Karpas-422 (cell line): ENCODE measurements around the gene PIK3R1. TPM values are rescaled to one million over a fixed set of nuclear protein-coding genes. Genes with fewer than 3 reads are reported as not detected.

Experiments
- DNase-seq: peaks from one replicate; pipeline ENCODE4 v3.0.0-alpha.2; 2015
- H2AFZ ChIP-seq: fragments of 200-600 bp; sonication (generic); 2 replicates; pipeline ENCODE4 v1.6.1; 2014; ENCODE audit warnings: antibody characterized with exemption, low read length, mixed read lengths
- H3K27ac ChIP-seq: fragments of 200-600 bp; sonication (generic); 2 replicates; pipeline ENCODE4 v1.5.1; 2014; ENCODE audit warnings: mild to moderate bottlenecking, low read length, moderate library complexity
- H3K27me3 ChIP-seq: fragments of 200-600 bp; sonication (generic); 2 replicates; pipeline ENCODE4 v1.6.1; 2014; ENCODE audit warnings: low read length, mixed read lengths
- H3K36me3 ChIP-seq: fragments of 200-600 bp; sonication (generic); 2 replicates; pipeline ENCODE4 v1.6.1; 2014; ENCODE audit warnings: low read length, mixed read lengths; ENCODE audit not compliant: insufficient read depth
- H3K4me1 ChIP-seq: fragments of 200-600 bp; sonication (generic); 2 replicates; pipeline ENCODE4 v1.6.1; 2014; ENCODE audit warnings: mild to moderate bottlenecking, low read length, mixed read lengths
- H3K4me2 ChIP-seq: fragments of 200-600 bp; sonication (generic); 2 replicates; pipeline ENCODE4 v1.6.1; 2014; ENCODE audit warnings: low read length, low read depth, mild to moderate bottlenecking; ENCODE audit not compliant: poor library complexity, severe bottlenecking
- H3K4me3 ChIP-seq: fragments of 200-600 bp; sonication (generic); 2 replicates; pipeline ENCODE4 v1.5.1; 2014; ENCODE audit warnings: mild to moderate bottlenecking, antibody characterized with exemption, low read length, mixed read lengths
- H3K79me2 ChIP-seq: fragments of 200-600 bp; sonication (generic); 2 replicates; pipeline ENCODE4 v1.6.1; 2014; ENCODE audit warnings: mild to moderate bottlenecking, low read length, mixed read lengths
- H3K9ac ChIP-seq: fragments of 200-600 bp; sonication (generic); 2 replicates; pipeline ENCODE4 v1.6.0; 2014; ENCODE audit warnings: low read length
- H3K9me2 ChIP-seq: fragments of 200-600 bp; sonication (generic), shearing (Covaris generic); replicated peaks from 2 replicates; pipeline ENCODE4 v1.6.0; 2014; ENCODE audit warnings: mild to moderate bottlenecking, low read length, moderate library complexity; ENCODE audit not compliant: insufficient read depth
- H3K9me3 ChIP-seq: fragments of 300-700, 200-600 bp; sonication (generic); 2 replicates; pipeline ENCODE4 v1.6.1; 2014; ENCODE audit warnings: low read length, mixed read lengths
- H4K20me1 ChIP-seq: fragments of 200-600 bp; sonication (generic); 2 replicates; pipeline ENCODE4 v1.6.1; 2014; ENCODE audit warnings: mild to moderate bottlenecking, antibody characterized with exemption, low read length, low read depth; ENCODE audit not compliant: insufficient read depth
- total RNA-seq: library from RNA; depleted of rRNA; stranded (reverse); fragments of >200 nt; shearing (Covaris generic); gene quantifications from 2 replicates; pipeline ENCODE4 v1.2.3, GENCODE V29; 2014; ENCODE audit warnings: low replicate concordance

The PIK3R1 gene
- total RNA-seq, 1 experiment from 2014 or later, result 24.0 TPM

- Histone ChIP-seq H4K20me1 (no peaks in the 10 kb centered on the region), H3K79me2 (peaks cover 35% of the 10 kb centered on the region), H3K36me3 (no peaks in the 10 kb centered on the region), H3K9me3 (no peaks in the 10 kb centered on the region), H3K9ac (no peak overlapping the region), H3K27ac (no peak overlapping the region), H3K4me3 (no peak overlapping the region), H3K27me3 (no peaks in the 10 kb centered on the region), H3K4me2 (no peak overlapping the region), H2AFZ (no peak overlapping the region), H3K4me1 (peaks cover 12% of the 10 kb centered on the region), H3K9me2 (no peaks in the 10 kb centered on the region)
- no peak for DNase-seq
Measured at GRCh38 chr5:68273717-68274409, 58.3 kb downstream of the PIK3R1 start.

- H2AFZ ChIP-seq, result no peak overlapping the region
- H3K27ac ChIP-seq, result no peak overlapping the region
- H3K9ac ChIP-seq, result no peak overlapping the region
- peaks cover 25% of the 10 kb centered on the region for H3K79me2 ChIP-seq
- no peaks in the 10 kb centered on the region; the same call in 1 of the 2 replicates for H3K36me3 ChIP-seq
- H3K27me3 ChIP-seq, result no peaks in the 10 kb centered on the region
- no peaks in the 10 kb centered on the region for H4K20me1 ChIP-seq
- no peaks in the 10 kb centered on the region for H3K9me2 ChIP-seq
- H3K4me1 ChIP-seq, result peaks cover 9% of the 10 kb centered on the region
- no peak overlapping the region for H3K4me2 ChIP-seq
- no peaks in the 10 kb centered on the region for H3K9me3 ChIP-seq
- no peak for DNase-seq
- H3K4me3 ChIP-seq, result no peak overlapping the region
Measured at GRCh38 chr5:68274847-68275651, 59.5 kb downstream of the PIK3R1 start.

GRCh38 chr5:68276740-68277139, 61.2 kb downstream of the PIK3R1 start:
- H3K9me3 ChIP-seq, result no peaks in the 10 kb centered on the region
- H3K4me1 ChIP-seq, result peaks cover 8% of the 10 kb centered on the region
- no peaks in the 10 kb centered on the region for H3K9me2 ChIP-seq
- H3K36me3 ChIP-seq, result no peaks in the 10 kb centered on the region; the same call in 1 of the 2 replicates
- no peaks in the 10 kb centered on the region for H3K27me3 ChIP-seq
- no peak overlapping the region for H3K4me3 ChIP-seq
- H2AFZ ChIP-seq, result no peak overlapping the region
- H3K27ac ChIP-seq, result no peak overlapping the region
- no peak overlapping the region for H3K4me2 ChIP-seq
- H3K79me2 ChIP-seq, result peaks cover 15% of the 10 kb centered on the region
- no peaks in the 10 kb centered on the region for H4K20me1 ChIP-seq
- no peak for DNase-seq
- H3K9ac ChIP-seq, result no peak overlapping the region

GRCh38 chr5:68277431-68277830, 61.9 kb downstream of the PIK3R1 start:
- no peak for DNase-seq
- Histone ChIP-seq H3K27ac (no peak overlapping the region), H3K36me3 (no peaks in the 10 kb centered on the region; the same call in 1 of the 2 replicates)

GRCh38 chr5:68279984-68280383, 64.4 kb downstream of the PIK3R1 start:
- H3K36me3 ChIP-seq, result no peaks in the 10 kb centered on the region; the same call in 1 of the 2 replicates

More at GRCh38 chr5:68277431-68277830, 61.9 kb downstream of the PIK3R1 start:
- Histone ChIP-seq H3K9me2 (no peaks in the 10 kb centered on the region), H3K4me3 (no peak overlapping the region), H3K79me2 (peaks cover 10% of the 10 kb centered on the region), H4K20me1 (no peaks in the 10 kb centered on the region), H3K27me3 (no peaks in the 10 kb centered on the region), H3K4me1 (peaks cover 8% of the 10 kb centered on the region), H3K9me3 (no peaks in the 10 kb centered on the region), H3K9ac (no peak overlapping the region), H3K4me2 (no peak overlapping the region), H2AFZ (no peak overlapping the region)

GRCh38 chr5:68282001-68282400, 66.4 kb downstream of the PIK3R1 start:
- H3K36me3 ChIP-seq, result no peaks in the 10 kb centered on the region; the same call in 1 of the 2 replicates

More at GRCh38 chr5:68279984-68280383, 64.4 kb downstream of the PIK3R1 start:
- no peaks in the 10 kb centered on the region for H4K20me1 ChIP-seq
- no peak overlapping the region for H2AFZ ChIP-seq
- no peaks in the 10 kb centered on the region for H3K79me2 ChIP-seq
- no peaks in the 10 kb centered on the region for H3K27me3 ChIP-seq
- no peaks in the 10 kb centered on the region for H3K9me2 ChIP-seq
- H3K9ac ChIP-seq, result no peak overlapping the region
- no peaks in the 10 kb centered on the region for H3K9me3 ChIP-seq
- no peak for DNase-seq
- H3K4me1 ChIP-seq, result peaks cover 8% of the 10 kb centered on the region
- no peak overlapping the region for H3K4me3 ChIP-seq
- no peak overlapping the region for H3K4me2 ChIP-seq
- no peak overlapping the region for H3K27ac ChIP-seq

GRCh38 chr5:68283766-68284165, 68.2 kb downstream of the PIK3R1 start:
- no peak overlapping the region for H3K27ac ChIP-seq
- no peak overlapping the region for H3K4me3 ChIP-seq
- peaks cover 45% of the 10 kb centered on the region for H3K4me1 ChIP-seq

More at GRCh38 chr5:68282001-68282400, 66.4 kb downstream of the PIK3R1 start:
- Histone ChIP-seq H4K20me1 (no peaks in the 10 kb centered on the region), H3K9me2 (no peaks in the 10 kb centered on the region), H3K4me1 (peaks cover 28% of the 10 kb centered on the region), H3K27me3 (no peaks in the 10 kb centered on the region), H2AFZ (no peak overlapping the region), H3K9me3 (no peaks in the 10 kb centered on the region), H3K4me2 (no peak overlapping the region), H3K4me3 (no peak overlapping the region), H3K79me2 (no peaks in the 10 kb centered on the region), H3K9ac (no peak overlapping the region), H3K27ac (no peak overlapping the region)
- no peak for DNase-seq

More at GRCh38 chr5:68283766-68284165, 68.2 kb downstream of the PIK3R1 start:
- no peak overlapping the region for H3K9ac ChIP-seq
- no peak for DNase-seq
- no peaks in the 10 kb centered on the region for H3K9me3 ChIP-seq
- H3K9me2 ChIP-seq, result no peaks in the 10 kb centered on the region
- no peak overlapping the region for H3K4me2 ChIP-seq
- peaks cover 2% of the 10 kb centered on the region; the same call in 1 of the 2 replicates for H3K79me2 ChIP-seq
- no peaks in the 10 kb centered on the region; the same call in 1 of the 2 replicates for H3K36me3 ChIP-seq
- H2AFZ ChIP-seq, result no peak overlapping the region
- no peaks in the 10 kb centered on the region for H4K20me1 ChIP-seq
- no peaks in the 10 kb centered on the region for H3K27me3 ChIP-seq
